Measurements from ENCODE around the gene NCAM1.
"Not testable (repeated sequence)": the region's sequence is repeated elsewhere in the genome, so short reads cannot be mapped to it uniquely, and the experiment has no call there.

DNA sequence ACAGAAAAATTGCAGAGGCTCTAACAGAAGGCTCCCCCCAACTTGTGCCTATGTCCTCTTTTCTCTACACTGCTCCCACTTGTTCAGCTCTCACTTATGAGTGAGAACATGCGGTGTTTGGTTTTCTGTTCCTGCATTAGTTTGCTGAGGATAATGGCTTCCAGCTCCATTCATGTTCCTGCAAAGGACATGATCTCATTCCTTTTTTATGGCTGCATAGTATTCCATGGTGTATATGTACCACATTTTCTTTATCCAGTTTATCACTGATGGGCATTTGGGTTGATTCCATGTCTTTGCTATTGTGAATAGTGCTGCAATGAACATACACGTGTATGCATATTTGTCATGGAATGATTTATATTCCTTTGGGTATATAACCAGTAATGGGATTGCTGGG is 91.8 kb downstream of the NCAM1 start:
- TF ChIP-seq POLR2A, POLR2AphosphoS5 (IDR thresholded peaks at IDR 0.05): not testable (repeated sequence)

All from sigmoid colon (tissue), 4 donors.